HCT116 (cell line): ENCODE results near the gene KCNMB4. TPM values are rescaled to one million over a fixed set of nuclear protein-coding genes. Genes with fewer than 3 reads are reported as not detected.

ENCODE experiments used
- ATAC-seq: fragments of 200-7000 bp; cut with Tn5 transposase; 2 replicates; pipeline ENCODE4 v1.9.1; 2020; ENCODE audit warnings: mild to moderate bottlenecking, moderate library complexity
- BruUV-seq: library from RNA; stranded (reverse); fragments of 400-500 nt; replicated peaks from 2 replicates; lab custom pipeline; 2021; lab: Mats Ljungman, UMichigan
- CTCF ChIA-PET: fragments of 300-600 bp; sonication (Branson Sonifier 250); formaldehyde crosslinking; loops from one replicate; lab custom pipeline; 2021; ENCODE audit warnings: antibody characterized with exemption; lab: Charles Lee
- POLR2A ChIA-PET: fragments of 300-600, 350-600 bp; sonication (Branson Sonifier 250); formaldehyde crosslinking; loops from one replicate; lab custom pipeline; 2021; ENCODE audit warnings: antibody characterized with exemption; lab: Charles Lee
- RAD21 ChIA-PET, 2 experiments: fragments of 300-600 bp; sonication (Branson Sonifier 250); formaldehyde crosslinking; loops; one replicate each; lab custom pipeline; 2023; ENCODE audit warnings: low total read pairs in 2 of 2; ENCODE audit not compliant: uncharacterized antibody in 2 of 2, unreplicated experiment in 2 of 2, low non-redundant PET in 1 of 2; lab: Charles Lee
- DNase-seq: peaks from one replicate; pipeline ENCODE4 v3.0.0-alpha.2; 2010; ENCODE audit warnings: low read depth, low spot score
- H2AFZ ChIP-seq: fragments of 200-600 bp; shearing (Covaris generic), sonication (generic); 2 replicates; pipeline ENCODE4 v1.6.1; 2017; ENCODE audit warnings: low read depth, mixed run types, mixed read lengths, antibody characterized with exemption, low read length; ENCODE audit not compliant: poor library complexity, severe bottlenecking
- H3K27ac ChIP-seq: 2 replicates; pipeline ENCODE4 v1.5.1; 2012; ENCODE audit warnings: low read depth, low read length
- H3K27me3 ChIP-seq: fragments of 200-600 bp; sonication (generic); 2 replicates; pipeline ENCODE4 v1.6.1; 2016; ENCODE audit warnings: mixed run types, low read length, mixed read lengths; ENCODE audit not compliant: insufficient read depth
- H3K36me3 ChIP-seq, 2 experiments: fragments of 200-500 bp in 1 of 2; fragments of 200-600 bp in 1 of 2; sonication (Bioruptor generic) in 1 of 2; sonication (generic) in 1 of 2; 2 replicates each; pipeline versions ENCODE4 v1.5.1 to v1.6.1; 2014 to 2016; ENCODE audit warnings: low read length in 2 of 2, inconsistent platforms in 1 of 2, mixed read lengths in 1 of 2, mixed run types in 1 of 2; ENCODE audit not compliant: insufficient read depth in 2 of 2, control insufficient read depth in 1 of 2
- H3K4me1 ChIP-seq, 2 experiments: fragments of 200-600 bp in 1 of 2; sonication (generic) in 1 of 2; 2 replicates each; pipeline versions ENCODE4 v1.5.1 to v1.6.1; 2012 to 2017; ENCODE audit warnings: low read length in 2 of 2, inconsistent platforms in 1 of 2, mild to moderate bottlenecking in 1 of 2, mixed read lengths in 1 of 2, mixed run types in 1 of 2, moderate library complexity in 1 of 2; ENCODE audit not compliant: insufficient read depth in 2 of 2, control insufficient read depth in 1 of 2
- H3K4me2 ChIP-seq: fragments of 200-600 bp; sonication (generic); 2 replicates; pipeline ENCODE4 v1.6.1; 2017; ENCODE audit warnings: mixed run types, low read length, mixed read lengths
- H3K4me3 ChIP-seq, 2 experiments: fragments of 200-600 bp in 1 of 2; sonication (generic) in 1 of 2; replicated peaks in 1 of 2; 2 replicates each; pipeline ENCODE4 v1.5.1; 2011 to 2016; ENCODE audit warnings: low read length in 2 of 2, control low read depth in 1 of 2, low read depth in 1 of 2, mild to moderate bottlenecking in 1 of 2, mixed read lengths in 1 of 2, mixed run types in 1 of 2
- H3K79me2 ChIP-seq: fragments of 200-600 bp; sonication (generic); 2 replicates; pipeline ENCODE4 v1.6.1; 2017; ENCODE audit warnings: mild to moderate bottlenecking, mixed run types, low read length, moderate library complexity, mixed read lengths; ENCODE audit not compliant: insufficient read depth
- H3K9ac ChIP-seq: fragments of 200-600 bp; sonication (generic); 2 replicates; pipeline ENCODE4 v1.6.1; 2016; ENCODE audit warnings: low read length, mixed read lengths
- H3K9me2 ChIP-seq: fragments of 200-600 bp; sonication (generic), shearing (Covaris generic); 2 replicates; pipeline ENCODE4 v1.6.1; 2017; ENCODE audit warnings: mixed run types, mild to moderate bottlenecking, moderate library complexity; ENCODE audit not compliant: insufficient read depth
- H3K9me3 ChIP-seq, 2 experiments: fragments of 200-500 bp in 1 of 2; fragments of 200-600 bp in 1 of 2; sonication (Bioruptor generic) in 1 of 2; sonication (generic) in 1 of 2; 2 replicates each; pipeline ENCODE4 v1.6.1; 2014 to 2017; ENCODE audit warnings: low read length in 2 of 2, mixed read lengths in 2 of 2, inconsistent platforms in 1 of 2, low read depth in 1 of 2, mild to moderate bottlenecking in 1 of 2, mixed run types in 1 of 2, moderate library complexity in 1 of 2; ENCODE audit not compliant: control insufficient read depth in 1 of 2, insufficient read depth in 1 of 2
- H4K20me1 ChIP-seq: fragments of 200-600 bp; sonication (generic), shearing (Covaris generic); 2 replicates; pipeline ENCODE4 v1.6.1; 2017; ENCODE audit warnings: mixed run types, mild to moderate bottlenecking, moderate library complexity; ENCODE audit not compliant: insufficient read depth
- CBX3 ChIP-seq: IDR thresholded peaks from 2 replicates; pipeline ENCODE4 v1.6.1; 2012; ENCODE audit warnings: low read depth
- CEBPB ChIP-seq: IDR thresholded peaks from 2 replicates; pipeline ENCODE4 v1.6.1; 2012; ENCODE audit warnings: low read depth
- CTCF ChIP-seq, 3 experiments: fragments of 200-600 bp in 1 of 3; sonication (generic) in 1 of 3; IDR thresholded peaks in 2 of 3; conservative IDR thresholded peaks in 1 of 3; 2 replicates each; pipeline ENCODE4 v1.5.1; 2012 to 2017; ENCODE audit warnings: low read depth in 2 of 3, low read length in 2 of 3, antibody characterized with exemption in 1 of 3, borderline replicate concordance in 1 of 3, control low read depth in 1 of 3, mild to moderate bottlenecking in 1 of 3, mixed read lengths in 1 of 3, mixed run types in 1 of 3, moderate library complexity in 1 of 3; ENCODE audit not compliant: insufficient read depth in 1 of 3
- EGR1 ChIP-seq: IDR thresholded peaks from 2 replicates; pipeline ENCODE4 v1.6.1; 2012; ENCODE audit warnings: low read depth
- ELF1 ChIP-seq: IDR thresholded peaks from 2 replicates; pipeline ENCODE4 v1.6.1; 2012; ENCODE audit warnings: low read depth, borderline replicate concordance
- EZH2phosphoT487 ChIP-seq: fragments of 200-600 bp; IDR thresholded peaks from 2 replicates; pipeline ENCODE4 v1.6.1; 2018; ENCODE audit warnings: antibody characterized with exemption, borderline replicate concordance
- POLR2AphosphoS5 ChIP-seq: IDR thresholded peaks from 2 replicates; pipeline ENCODE4 v1.6.1; 2011; ENCODE audit warnings: mild to moderate bottlenecking, low read depth, low read length, moderate library complexity
- SIN3A ChIP-seq: IDR thresholded peaks from 2 replicates; pipeline ENCODE4 v1.6.1; 2012; ENCODE audit warnings: low read depth
- SP1 ChIP-seq: IDR thresholded peaks from 2 replicates; pipeline ENCODE4 v1.6.1; 2012; ENCODE audit warnings: low read depth
- SRF ChIP-seq: IDR thresholded peaks from 2 replicates; pipeline ENCODE4 v1.6.1; 2012; ENCODE audit warnings: low read depth
- YY1 ChIP-seq: IDR thresholded peaks from 2 replicates; pipeline ENCODE4 v1.6.1; 2011; ENCODE audit warnings: low read length, low read depth, moderate library complexity, mild to moderate bottlenecking; ENCODE audit not compliant: insufficient replicate concordance; ENCODE audit errors: extremely low read depth
- ZBTB33 ChIP-seq: IDR thresholded peaks from 2 replicates; pipeline ENCODE4 v1.6.1; 2011; ENCODE audit warnings: mild to moderate bottlenecking, low read length, moderate library complexity; ENCODE audit not compliant: insufficient replicate concordance; ENCODE audit errors: extremely low read depth
- ZFX ChIP-seq: fragments of 450-650 bp; IDR thresholded peaks from 2 replicates; pipeline ENCODE4 v1.6.1; 2017
- ZNF274 ChIP-seq: fragments of 200-500 bp; sonication (Bioruptor generic); IDR thresholded peaks from 2 replicates; pipeline ENCODE4 v1.6.1; 2014; ENCODE audit warnings: mild to moderate bottlenecking, low read depth, low read length, inconsistent platforms
- intact Hi-C: fragments of 100-400 bp; cut with micrococcal nuclease; formaldehyde crosslinking; loops from 2 replicates; pipeline ENCODE4 v1.10.0; 2022
- total RNA-seq: library from RNA; stranded (reverse); gene quantifications from one replicate; pipeline ENCODE4 v1.2.1, GENCODE V29; 2021; ENCODE audit not compliant: unreplicated experiment
- TF ChIP-seq, protein P1 (sequence below): IDR thresholded peaks from 2 replicates; pipeline ENCODE4 v1.6.1; 2012

The KCNMB4 gene
- total RNA-seq, 1 experiment from 2014 or later = 5.0 TPM

DNA sequence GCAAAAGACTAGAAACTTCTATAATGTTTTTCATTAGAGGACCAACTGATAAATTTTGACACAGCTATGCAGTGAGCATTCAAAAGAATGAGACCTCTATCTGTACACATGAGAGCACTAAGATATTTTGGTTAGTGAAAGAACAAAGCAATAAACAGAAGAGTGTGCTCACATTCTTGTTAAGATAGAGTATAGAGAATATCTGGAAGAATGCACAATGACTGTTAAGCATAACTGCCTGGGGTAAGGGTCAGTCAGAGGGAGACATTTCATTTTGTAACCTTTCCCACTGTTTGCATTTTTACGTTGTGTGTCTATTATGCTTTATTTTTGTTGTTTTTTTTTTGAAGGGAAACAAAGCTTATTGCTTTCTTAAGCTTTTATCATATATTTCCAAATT is 20.7 kb downstream of the KCNMB4 start:
- TF ChIP-seq, protein P1, sequence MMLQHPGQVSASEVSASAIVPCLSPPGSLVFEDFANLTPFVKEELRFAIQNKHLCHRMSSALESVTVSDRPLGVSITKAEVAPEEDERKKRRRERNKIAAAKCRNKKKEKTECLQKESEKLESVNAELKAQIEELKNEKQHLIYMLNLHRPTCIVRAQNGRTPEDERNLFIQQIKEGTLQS = no peak
- TF ChIP-seq ZNF274 (no peak), YY1 (no peak), EGR1 (no peak), SIN3A (no peak), ZBTB33 (no peak), POLR2AphosphoS5 (no peak), CBX3 (no peak), CTCF (IDR thresholded peaks at IDR 0.05 in 2 of 3, conservative IDR thresholded peaks at IDR 0.05 in 1 of 3; ENCODE audit: borderline replicate concordance in 1 of 3, insufficient read depth in 1 of 3, low read depth in 2 of 3, low read length in 2 of 3) (no peak), SRF (no peak), ELF1 (no peak), SP1 (no peak), ZFX (no peak), CEBPB (no peak), EZH2phosphoT487 (no peak)
- Histone ChIP-seq H3K4me1 (no peaks in the 10 kb centered on the region), H3K9me3 (peaks cover 0 to 6% of the 10 kb centered on the region in 2 experiments; a peak in 1 of 4 replicates), H3K27me3 (no peaks in the 10 kb centered on the region), H3K36me3 (no peaks in the 10 kb centered on the region), H4K20me1 (no peaks in the 10 kb centered on the region), H3K9ac (no peak overlapping the region), H3K4me3 (no peak overlapping the region), H3K27ac (no peak overlapping the region), H3K79me2 (no peaks in the 10 kb centered on the region), H3K4me2 (no peak overlapping the region), H3K9me2 (no peaks in the 10 kb centered on the region), H2AFZ (no peak overlapping the region)
- intact Hi-C loops = no loop called here
- no TSS peak for BruUV-seq
- ChIA-PET RAD21 (no interaction called here), POLR2A (no interaction called here), CTCF (no interaction called here)
- no peak for DNase-seq
- no peak for ATAC-seq
